ENCODE results near the gene OR52B2.

- TF ChIP-seq CTCF (IDR thresholded peaks at IDR 0.05): no peak
- no peak for TF ChIP-seq POLR2A (IDR thresholded peaks at IDR 0.05)
Observed at GRCh38 chr11:6197466-6198200, 27.5 kb upstream of the OR52B2 start.

Measured in thyroid gland (tissue), 4 donors.